ENCODE measurements around the gene ECT2. TPM values are rescaled to one million over a fixed set of nuclear protein-coding genes. Genes with fewer than 3 reads are reported as not detected.

ECT2 gene
- total and polyA plus RNA-seq, 7 donors = 1.9 to 6.9 (median 2.2) TPM

DNA sequence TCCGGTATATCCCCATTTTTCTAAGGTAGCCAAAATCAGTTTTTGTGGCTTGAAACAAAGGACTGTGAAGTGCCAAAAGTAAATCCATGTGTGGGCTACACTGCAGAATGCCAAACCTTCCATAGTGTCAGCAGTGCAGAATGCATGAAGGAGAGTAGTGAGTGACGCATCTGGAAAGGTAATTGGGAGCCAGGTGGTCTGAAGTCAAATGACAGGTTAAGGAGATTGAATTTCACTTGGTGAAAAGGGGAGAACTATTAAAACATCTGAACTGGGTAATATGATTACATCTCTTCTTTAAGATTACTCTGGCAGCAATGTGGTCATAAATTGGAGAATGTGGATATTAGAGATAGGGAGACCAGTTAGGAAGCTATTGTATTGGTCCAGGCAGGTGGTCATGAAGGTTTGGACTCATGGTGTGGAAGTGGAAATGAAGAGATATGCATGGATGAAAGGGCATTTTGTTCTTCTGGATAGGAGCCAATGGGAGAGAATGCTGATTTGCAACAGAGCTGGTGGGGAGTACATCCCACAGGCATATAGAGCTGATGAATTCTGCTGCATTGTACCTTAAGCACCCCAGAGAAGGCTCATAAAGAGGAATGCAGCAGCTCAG lies 118.2 kb downstream of the ECT2 start:
- Histone ChIP-seq H3K4me3 (no peak overlapping the region), H3K9me3 (no peaks in the 10 kb centered on the region), H3K4me1 (no peaks in the 10 kb centered on the region), H3K36me3 (ENCODE audit: insufficient read depth in 1 of 2, low read depth in 1 of 2) (no peaks in the 10 kb centered on the region), H3K27ac (no peak overlapping the region), H3K27me3 (ENCODE audit: insufficient read depth in 3 of 3, low read length in 2 of 3) (no peaks in the 10 kb centered on the region)
- TF ChIP-seq, protein P1, sequence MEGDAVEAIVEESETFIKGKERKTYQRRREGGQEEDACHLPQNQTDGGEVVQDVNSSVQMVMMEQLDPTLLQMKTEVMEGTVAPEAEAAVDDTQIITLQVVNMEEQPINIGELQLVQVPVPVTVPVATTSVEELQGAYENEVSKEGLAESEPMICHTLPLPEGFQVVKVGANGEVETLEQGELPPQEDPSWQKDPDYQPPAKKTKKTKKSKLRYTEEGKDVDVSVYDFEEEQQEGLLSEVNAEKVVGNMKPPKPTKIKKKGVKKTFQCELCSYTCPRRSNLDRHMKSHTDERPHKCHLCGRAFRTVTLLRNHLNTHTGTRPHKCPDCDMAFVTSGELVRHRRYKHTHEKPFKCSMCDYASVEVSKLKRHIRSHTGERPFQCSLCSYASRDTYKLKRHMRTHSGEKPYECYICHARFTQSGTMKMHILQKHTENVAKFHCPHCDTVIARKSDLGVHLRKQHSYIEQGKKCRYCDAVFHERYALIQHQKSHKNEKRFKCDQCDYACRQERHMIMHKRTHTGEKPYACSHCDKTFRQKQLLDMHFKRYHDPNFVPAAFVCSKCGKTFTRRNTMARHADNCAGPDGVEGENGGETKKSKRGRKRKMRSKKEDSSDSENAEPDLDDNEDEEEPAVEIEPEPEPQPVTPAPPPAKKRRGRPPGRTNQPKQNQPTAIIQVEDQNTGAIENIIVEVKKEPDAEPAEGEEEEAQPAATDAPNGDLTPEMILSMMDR (IDR thresholded peaks at IDR 0.05) = no peak
- intact Hi-C loops (cut with DNase I) = no loop called here
- WGBS, 3 donors = 62 to 75% (median 66%) methylated on average over 2 of the region's 2 CpGs
- ATAC-seq = no peak
- no peak for DNase-seq

DNA sequence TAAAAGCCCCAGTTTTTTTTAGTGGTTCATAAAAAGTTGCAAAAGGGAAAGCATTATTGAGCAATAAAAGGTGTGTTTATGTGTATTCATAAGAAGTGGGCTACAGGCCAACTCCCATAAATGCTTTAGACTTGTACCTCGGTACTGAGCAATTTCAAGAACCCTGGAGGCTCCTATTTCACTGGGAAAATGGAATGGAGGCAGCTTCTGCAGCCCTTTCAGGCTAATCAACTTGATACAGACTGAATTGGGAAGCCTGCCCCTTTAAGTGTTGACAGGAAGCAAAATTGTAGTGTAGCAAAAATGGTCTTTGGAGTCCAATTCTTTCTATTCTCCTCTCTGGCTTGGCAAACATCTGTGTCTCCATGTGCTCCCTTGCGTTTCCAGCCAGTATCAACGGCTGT lies 118.8 kb downstream of the ECT2 start:
- H3K4me1 ChIP-seq = no peaks in the 10 kb centered on the region
- no peaks in the 10 kb centered on the region for H3K9me3 ChIP-seq
- no peak overlapping the region for H3K4me3 ChIP-seq
- WGBS, 3 donors = 3 to 4% (median 4%) methylated on average over 3 of the region's 3 CpGs
- H3K27me3 ChIP-seq (ENCODE audit: insufficient read depth in 3 of 3, low read length in 2 of 3) = no peaks in the 10 kb centered on the region
- intact Hi-C loops (cut with DNase I) = no loop called here
- TF ChIP-seq, protein P1 (IDR thresholded peaks at IDR 0.05) = no peak
- no peak for ATAC-seq
- no peak for DNase-seq
- H3K36me3 ChIP-seq (ENCODE audit: insufficient read depth in 1 of 2, low read depth in 1 of 2) = no peaks in the 10 kb centered on the region
- no peak overlapping the region for H3K27ac ChIP-seq

DNA sequence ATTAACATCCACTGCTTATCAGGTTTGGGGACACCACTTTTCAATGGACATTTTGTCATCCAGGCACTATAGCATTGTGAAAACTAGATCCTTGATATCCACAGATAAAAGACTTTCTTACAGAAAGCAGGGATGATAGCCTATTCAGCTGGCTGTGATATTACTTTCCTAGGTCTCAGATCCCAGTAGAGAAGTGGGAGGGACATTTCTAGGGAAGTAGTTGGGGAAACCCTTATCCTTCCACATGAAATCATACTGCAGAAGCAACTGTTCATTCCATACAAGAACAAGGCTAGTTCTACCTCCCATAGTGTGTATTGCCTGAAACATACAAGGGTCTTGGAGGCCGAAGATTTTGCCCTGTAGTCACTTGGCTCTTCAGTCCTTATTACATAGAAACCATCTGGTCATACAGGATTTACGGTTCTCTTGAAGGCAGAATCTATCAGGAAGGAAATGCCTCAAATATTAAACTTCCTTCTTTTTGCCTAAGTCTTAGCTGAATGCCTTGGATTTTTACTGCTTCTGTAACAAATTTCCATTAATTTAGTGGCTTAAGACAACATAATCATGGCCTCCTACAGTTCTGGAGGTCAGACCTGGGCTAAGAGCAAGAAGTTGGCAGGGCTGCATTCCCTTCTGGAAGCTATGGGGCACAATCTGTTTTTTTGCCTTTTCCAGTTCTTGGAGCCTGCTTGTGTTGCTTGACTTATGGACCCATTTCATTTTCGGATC lies 119.4 kb downstream of the ECT2 start:
- WGBS, 3 donors = 46 to 58% (median 50%) methylated on average over 3 of the region's 3 CpGs
- intact Hi-C loops (cut with DNase I) = no loop called here
- no peak for ATAC-seq
- Histone ChIP-seq H3K36me3 (ENCODE audit: insufficient read depth in 1 of 2, low read depth in 1 of 2) (no peaks in the 10 kb centered on the region), H3K9me3 (no peaks in the 10 kb centered on the region), H3K27ac (no peak overlapping the region), H3K4me3 (no peak overlapping the region), H3K27me3 (ENCODE audit: insufficient read depth in 3 of 3, low read length in 2 of 3) (no peaks in the 10 kb centered on the region), H3K4me1 (no peaks in the 10 kb centered on the region)
- TF ChIP-seq, protein P1 (IDR thresholded peaks at IDR 0.05) = no peak
- no peak for DNase-seq

Other genes starting within 250 kb of the ECT2 start
- gene TNFSF10, start 227.3 kb upstream of the ECT2 start, total RNA-seq = 10 to 100 TPM in 2 of 4 donors, 1 to 10 TPM in 2; 5.5 to 18.6 (median 9.2) TPM
- gene TNFSF10, start 227.3 kb upstream of the ECT2 start, polyA plus RNA-seq = 10 to 100 TPM in 2 of 3 donors, 1 to 10 TPM in 1; 9.8 to 17.6 (median 10.3) TPM
- 10 to 100 TPM in 1 of 4 donors, 1 to 10 TPM in 3; 4.0 to 12.0 (median 7.3) TPM for gene NCEH1, start 39.7 kb upstream of the ECT2 start, total RNA-seq
- gene NCEH1, start 39.7 kb upstream of the ECT2 start, polyA plus RNA-seq = 1 to 10 TPM; 2.6 to 5.1 (median 3.6) TPM